Inferior parietal cortex (tissue), 1 donor: Measurements from ENCODE around the gene UGT3A1.
"Not testable (repeated sequence)": the region's sequence is repeated elsewhere in the genome, so short reads cannot be mapped to it uniquely, and the experiment has no call there.

Source experiments
- DNase-seq: peaks from one replicate; pipeline ENCODE4 v3.0.0-alpha.2; 2016; ENCODE audit errors: extremely low spot score

The UGT3A1 gene

DNA sequence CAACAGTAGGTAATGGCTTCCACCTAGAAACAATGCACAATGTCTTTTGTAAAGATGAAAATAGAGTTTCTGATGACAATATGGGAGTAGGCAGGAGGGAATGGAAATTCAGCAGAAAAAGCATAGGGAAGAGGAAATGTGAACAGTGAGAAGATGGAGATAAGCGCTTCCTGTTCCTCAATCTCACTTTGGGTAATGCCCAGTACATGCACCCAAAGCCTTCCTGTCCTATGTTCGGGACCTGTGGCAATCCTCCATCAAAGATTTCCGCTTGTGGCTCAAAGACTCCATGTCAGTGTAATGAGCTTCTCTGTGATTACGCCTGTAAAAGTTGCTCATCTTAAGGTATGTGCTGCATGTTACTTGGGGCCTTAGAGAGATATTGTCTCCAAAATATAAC, 2.7 kb downstream of the UGT3A1 start:
- no peak for DNase-seq

DNA sequence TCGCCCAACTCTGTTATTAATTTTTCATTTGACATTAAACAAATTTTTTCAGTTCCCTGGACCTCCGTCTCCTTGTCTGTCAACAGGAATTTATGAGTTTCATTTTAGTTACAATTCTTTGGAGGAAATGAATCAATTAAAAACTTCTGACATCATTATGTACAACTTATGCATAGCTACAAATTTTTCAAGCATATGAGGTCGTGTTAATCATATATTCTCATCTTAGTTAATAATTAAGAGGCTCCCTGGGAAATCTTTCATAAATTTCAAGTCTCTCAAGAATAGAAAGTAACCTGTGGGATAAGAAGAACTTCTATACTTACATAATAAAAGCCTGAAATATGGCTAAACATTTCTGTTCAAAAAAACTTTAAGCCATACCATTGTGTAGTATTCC, 3.4 kb downstream of the UGT3A1 start:
- no peak for DNase-seq

DNA sequence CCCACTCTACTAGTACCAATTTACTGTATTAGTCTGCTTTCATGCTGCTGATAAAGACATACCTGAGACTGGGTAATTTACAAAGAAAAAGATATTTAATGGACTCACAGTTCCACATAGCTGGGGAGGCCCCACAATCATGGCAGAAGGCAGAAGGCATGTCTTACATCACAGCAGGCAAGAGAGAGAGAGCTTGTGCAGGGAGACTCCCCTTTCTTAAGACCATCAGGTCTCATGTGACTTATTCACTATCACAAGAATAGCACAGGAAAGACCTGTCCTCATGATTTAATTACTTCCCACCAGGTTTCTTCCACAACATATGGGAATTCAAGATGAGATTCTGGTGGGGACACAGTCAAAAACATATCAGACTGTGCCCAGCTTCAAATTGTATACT, 11.5 kb downstream of the UGT3A1 start:
- no peak for DNase-seq

DNA sequence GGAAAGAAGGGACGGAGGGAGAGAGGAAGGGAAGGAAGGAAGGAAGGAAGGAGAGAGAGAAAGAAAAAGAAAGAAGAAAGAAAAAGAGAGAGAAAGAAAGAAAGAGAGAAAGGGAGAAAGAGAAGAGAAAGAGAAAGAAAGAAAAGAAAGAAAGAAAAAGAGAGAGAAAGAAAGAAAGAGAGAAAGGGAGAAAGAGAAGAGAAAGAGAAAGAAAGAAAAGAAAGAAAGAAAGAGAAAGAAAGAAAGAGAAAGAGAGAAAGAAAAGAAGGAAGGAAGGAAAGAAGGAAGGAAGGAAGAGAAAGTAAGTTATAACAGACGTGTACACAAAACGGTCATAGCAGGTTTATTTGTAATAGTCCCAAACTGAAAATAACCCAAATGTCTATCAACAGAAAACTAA, 14.3 kb downstream of the UGT3A1 start:
- not testable (repeated sequence) for DNase-seq

DNA sequence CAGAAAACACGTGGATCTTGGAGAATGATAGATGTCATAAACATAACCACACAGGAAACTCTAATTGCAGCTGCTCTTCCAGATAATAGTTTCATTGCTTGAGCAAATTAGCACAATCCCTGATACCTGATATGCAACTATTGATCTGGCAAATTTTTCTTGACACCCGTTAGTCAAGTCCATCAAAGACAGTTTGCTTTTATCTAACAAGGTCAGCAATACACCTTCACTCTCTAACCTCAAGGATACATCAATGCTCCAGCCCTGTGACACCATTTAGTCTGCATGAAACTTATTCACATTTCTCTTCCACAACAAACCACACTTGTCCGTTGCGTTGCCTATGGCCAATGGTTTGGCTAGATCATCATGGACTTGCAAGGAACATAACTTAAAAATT, 16.6 kb downstream of the UGT3A1 start:
- DNase-seq, result no peak

DNA sequence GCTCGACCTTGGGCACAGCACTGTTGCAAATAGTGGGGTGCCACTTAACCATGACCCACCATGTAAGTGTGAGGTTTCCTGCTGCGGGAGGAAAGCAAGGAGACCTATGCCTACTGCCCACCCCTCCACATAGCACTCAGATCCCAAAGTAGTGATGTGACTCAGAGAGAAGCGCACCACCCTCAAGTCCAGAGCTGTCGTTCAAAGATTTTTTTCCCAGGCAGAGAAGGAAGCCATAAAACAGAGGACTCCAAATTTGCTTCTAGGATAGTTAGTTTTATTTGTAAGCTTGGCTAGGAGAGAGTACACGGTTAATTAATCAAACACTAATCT, 19.3 kb downstream of the UGT3A1 start:
- DNase-seq, result no peak

DNA sequence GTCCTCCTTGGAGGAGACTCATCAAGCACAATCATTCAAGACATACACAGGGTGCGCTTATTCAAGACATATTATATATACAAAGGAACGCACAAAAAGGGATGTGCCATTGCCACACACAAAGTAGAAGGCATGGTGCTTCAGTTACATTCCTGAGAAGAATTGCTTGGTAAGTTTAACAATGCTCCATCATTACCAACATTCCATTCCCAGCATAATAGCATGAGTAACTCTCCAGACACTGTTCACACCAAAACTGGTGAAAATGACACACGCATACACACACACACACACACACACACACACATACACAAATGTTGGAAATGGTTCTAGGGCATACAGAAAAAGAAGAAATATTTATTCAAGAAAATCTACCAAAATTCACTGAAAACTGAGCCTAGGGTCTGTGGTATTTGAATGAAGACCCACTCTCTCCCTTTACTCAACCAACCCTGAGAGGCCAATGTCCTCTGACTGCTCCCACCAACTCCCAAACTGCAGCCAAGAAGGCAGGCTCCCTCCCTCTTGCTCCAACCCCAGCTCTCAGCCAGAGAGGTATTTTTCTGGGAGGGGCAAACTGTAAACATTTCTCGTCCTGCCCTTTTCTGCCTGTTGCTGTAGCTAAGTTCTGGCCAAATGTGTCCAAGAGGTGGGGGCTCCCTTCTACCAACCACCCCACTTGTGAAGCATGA, 19.9 kb downstream of the UGT3A1 start:
- no peak for DNase-seq

DNA sequence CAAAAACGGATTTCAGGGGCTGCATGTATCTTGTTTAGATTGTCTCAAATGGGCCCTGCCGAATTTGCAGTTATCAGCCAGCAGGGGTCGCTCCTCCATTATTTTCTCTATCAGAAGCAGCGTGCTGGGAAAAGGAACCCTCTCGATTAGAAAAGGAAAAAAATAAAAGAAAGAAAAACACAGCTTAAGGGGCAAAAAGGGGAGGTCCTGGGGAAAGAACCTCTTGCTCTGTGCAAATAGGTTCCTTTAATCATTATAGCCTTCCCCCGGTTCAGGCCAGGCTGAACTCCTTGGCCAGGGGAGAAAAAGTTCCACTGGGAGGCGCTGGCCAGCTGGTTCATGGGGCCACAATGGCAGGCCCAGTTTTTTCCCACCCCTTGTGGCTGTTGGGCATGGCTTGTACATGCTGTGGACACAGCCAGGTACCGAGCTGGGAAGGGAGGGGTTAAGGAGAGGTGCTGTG, 27.8 kb downstream of the UGT3A1 start:
- no peak for DNase-seq

DNA sequence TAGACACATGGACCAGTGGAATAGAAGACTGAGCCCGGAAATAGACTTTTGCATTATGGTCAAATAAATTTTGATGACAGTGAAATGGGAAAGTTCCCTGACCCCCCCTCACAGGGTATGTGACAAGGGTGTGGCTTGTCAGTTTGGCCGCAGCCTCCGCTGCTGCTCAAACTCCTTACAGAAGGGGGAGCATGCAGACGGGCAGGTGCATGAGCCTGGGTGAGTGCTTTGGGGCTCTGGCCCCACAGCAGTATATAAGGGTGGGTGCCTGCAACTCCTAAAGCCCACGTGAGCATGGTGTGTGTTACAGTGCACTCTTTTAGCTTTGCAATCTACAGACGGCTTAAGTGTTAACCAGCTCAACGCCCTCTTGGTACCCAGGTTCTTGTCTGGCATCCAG, 30.9 kb downstream of the UGT3A1 start:
- no peak for DNase-seq

DNA sequence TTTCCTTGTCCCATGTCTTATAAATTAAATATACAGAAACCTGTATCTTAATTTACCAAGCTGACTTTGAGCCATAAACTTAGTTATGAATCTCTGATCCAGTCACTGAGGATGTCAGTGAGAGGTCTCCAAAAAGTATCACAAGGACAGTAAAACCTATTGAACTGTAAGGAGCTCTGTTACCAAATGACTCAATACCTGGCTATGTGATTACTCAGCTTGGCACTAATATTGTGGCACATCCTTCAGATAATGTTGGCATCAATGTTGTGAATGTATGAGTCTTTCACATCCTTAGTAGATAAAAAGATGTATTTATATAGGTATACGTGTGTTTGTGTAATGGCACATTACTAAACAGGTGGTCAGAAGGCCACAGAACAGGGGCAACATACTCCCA, 34.8 kb downstream of the UGT3A1 start:
- no peak for DNase-seq

DNA sequence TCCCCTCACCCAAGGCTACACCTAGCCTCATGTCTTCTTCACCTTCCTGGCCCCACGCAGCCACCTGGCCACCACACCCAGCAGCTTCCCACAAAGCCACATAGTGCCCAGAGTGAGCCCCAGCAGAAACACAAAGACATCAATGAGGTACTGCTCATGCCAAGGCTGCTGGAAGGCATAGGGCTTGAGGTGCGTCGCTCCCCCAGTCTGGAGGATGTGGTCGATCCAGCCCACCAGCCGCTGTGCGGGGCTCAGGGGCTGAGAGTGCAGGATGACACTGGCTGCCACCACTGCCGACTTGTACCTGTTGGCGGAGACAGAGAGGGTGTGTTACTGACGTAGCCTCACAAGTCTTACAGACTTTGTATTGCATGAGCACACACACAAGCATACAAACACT, 37.0 kb downstream of the UGT3A1 start:
- DNase-seq, result no peak

DNA sequence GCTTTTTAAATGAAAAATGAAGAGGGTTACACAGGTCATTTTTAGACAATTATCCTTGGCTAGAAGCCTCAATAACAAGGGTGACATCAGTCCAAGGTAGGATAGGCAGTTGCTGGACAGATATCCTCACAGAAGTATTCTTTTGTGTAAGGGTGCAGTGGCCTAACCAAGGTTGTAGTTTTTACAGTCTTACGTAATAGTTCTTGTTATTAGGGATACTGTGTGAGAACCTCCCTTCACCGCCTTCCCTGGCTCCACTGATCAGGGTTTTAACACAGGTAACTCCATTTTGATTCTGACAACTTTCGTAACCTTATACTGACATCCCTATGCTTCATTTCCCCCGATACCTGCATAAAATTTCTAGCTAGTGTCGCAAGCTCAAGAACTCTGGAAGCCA, 44.1 kb downstream of the UGT3A1 start:
- DNase-seq, result no peak

DNA sequence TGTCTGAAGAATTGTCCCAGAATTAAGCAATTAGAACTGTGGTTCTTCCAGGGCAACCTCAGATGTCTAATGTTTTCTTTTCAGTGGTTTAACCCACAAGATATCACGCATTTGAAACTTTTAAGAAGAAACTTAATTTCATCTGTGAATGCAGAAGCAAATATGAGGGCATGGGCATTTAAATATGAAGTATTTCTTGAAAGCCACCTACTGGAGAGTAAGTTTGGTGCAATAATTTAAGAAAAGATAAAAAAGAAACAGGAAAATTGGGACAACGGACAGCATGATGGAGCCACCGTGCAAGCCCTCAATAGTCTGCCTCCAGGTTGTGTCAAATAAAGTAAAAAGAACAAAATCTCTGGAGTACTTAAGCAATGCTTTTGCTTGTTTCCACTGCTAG, 51.6 kb downstream of the UGT3A1 start:
- DNase-seq, result no peak

DNA sequence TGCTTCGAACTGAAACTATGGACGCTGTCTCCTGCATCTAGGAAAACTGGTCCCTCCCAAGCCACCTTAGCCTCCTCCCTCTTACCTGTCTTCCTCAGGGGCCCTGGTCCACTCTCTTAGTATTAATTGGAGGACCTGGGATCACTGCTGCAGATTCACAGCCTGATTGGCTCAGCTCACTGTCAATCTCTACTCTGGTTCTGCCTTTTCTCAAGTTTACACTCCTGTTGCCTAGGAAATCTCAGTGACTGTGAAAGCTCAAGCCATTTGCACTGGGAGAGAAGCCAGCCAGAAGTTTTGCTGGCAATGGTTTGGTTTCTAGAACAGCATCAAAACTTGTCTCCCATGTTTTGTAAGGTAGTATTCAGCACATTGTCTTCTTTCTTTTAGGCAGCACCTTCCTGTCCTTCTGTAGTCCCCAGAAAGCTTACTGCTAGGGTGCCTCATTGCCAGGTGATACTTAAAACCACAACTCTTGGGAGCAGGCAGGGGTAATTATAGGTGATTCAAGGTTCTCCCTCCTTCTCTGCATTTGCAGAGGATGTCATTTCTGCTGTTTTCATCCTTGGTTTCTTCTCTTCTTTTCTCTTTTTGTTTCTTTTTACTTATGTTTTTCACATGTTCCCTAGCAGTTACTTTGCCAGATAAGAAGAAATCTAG, 52.5 kb downstream of the UGT3A1 start, which contains the start of gene CAPSL:
Gene CAPSL, minus strand, starts transcription at position 55 of the 660 bp plus-strand sequence. CDS start 17,502 bp downstream, outside the sequence.
- DNase-seq, result peak; percentile 39

DNA sequence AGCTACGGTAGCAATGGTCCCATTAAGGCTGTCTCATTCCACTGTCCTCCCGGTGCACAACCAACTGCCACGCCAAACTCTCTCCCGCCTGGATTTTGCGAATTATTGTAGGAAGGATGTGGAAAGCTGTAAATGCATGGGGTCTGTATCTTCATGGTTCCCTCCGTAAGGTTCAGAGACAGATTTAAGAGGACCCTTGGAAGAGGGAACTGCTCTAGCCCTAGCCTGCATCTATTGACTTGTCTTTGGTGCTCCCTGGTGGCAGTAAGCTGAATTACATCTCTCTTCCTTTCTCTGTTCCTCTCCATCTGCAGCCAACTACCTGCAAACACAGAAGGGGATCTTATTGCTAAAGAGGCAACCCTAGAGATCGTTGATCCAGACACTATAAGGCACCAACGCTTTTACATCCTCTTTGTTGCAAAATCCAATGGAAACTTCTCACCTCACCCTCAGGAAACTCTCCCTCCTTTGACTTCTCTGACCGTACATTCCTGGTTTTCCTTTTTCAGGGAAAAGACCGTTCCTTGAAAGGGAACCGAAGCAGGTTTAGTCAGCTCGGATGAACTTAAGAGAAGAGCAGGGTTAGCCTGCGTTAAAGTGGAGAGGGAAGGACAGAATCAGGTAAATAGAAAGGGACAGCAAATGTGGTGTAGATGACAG, 64.7 kb downstream of the UGT3A1 start:
- peak; percentile 85 for DNase-seq

DNA sequence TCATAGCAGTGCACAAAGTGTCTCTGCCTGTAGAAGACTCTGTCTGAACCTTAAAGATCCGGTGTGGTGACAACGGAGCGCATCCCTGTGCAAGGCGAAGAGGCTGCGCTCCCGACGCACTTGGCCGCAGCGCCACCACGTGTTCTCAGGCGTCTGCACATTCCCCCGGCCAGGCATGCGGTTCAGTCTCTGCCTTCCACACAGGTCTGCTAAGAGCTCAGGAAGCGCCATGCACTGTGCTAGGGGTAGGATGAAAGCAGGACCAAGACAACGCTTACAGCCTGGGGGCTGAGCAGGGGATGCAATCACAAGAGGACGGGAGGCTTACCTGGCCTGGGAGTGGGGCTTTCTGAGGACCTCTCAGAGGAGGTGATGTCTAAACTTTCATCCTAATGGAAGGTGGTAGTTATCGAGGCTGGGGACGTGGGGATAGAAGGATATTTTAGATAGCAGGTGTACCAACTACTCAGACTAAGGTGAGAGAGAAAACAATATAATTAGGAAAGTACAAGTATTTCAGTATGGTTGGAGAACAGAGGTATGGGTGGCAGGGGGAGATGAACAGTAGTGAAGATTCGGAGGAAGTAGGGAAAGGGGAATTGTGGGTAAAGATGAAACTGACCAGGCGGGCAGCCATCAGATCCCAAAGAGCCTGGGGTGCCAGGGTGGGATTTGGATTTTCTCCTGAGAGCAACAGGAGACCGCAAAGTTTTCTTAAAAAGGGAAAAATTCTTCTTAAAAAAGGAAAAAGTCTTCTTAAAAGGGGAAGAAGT, 66.1 kb downstream of the UGT3A1 start:
- peak; percentile 73 for DNase-seq

DNA sequence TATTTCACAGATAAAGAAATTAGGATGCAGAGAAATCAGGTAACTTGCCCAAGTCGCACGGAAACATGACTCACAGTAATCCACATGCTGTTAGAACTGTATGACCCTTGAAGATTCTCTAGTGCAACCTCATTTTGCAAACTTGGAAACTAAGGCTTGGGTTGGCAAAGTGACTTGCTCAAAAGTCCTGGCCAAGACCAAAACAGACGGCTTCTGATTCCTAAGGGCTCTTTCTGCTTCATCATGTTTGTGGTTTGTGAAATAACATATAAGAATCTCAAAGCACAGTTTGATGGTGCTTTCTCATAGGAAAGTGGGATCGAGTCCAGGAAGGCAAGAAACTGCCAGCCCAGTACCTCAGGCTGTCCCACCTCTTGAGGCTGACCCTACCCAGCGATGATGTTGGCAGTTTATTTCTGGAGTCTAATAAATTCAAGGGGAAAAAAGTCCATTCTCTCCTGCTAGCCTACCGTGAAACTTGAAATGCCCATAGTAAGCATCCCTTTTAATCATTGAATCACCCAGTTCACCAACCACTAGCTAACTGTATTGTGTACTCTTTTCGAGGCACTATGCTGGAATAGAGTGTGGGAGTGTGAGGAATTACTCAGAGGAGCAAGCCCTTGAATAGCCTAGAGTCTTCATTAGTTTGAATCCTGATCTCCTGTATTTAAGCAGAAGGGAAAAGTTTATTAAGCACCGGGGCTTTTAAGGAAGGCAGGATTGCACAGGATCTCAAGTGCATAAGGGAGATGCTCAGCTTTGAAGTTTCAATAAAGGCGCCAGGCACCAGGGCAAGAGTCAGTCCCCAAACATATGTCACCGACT, 66.9 kb downstream of the UGT3A1 start:
- DNase-seq, result no peak

DNA sequence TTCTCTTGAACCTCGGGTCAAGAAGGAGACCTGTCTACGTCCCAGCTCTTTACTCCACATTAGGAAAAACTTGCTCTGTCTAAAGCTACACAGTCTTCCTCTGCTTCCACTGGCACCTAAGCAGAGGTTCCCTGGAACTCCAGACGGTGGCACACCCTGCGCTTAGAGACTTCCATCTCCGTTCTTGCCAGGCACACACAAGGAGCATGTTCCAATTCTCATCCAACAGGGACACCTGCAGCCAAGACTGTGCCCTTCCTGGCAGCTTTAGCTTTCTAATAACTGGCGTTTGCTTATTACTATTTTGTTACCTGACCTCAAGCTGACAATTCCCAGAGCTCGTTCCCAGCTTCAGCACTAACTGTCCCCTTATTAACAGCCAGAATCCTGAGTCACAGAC, 68.7 kb downstream of the UGT3A1 start:
- DNase-seq, result no peak

DNA sequence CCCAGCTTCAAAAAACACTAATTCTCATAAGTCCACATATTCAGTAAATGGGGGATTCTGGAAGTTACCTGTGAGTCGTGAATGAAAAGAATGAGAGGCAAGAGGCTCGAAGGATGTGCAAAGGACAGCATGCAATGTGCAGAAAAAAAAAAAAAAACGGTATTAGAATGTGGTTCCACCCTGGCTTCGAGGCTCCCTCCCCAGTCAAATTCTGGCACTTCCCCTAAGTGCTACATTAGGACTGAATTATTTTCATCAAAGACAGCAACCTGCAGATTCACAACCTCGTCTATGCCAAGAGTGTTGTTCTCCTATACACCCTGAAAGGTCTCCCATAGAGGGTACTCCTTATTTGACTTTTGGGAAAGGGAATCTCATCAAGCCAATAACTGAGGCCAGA, 69.3 kb downstream of the UGT3A1 start:
- no peak for DNase-seq

DNA sequence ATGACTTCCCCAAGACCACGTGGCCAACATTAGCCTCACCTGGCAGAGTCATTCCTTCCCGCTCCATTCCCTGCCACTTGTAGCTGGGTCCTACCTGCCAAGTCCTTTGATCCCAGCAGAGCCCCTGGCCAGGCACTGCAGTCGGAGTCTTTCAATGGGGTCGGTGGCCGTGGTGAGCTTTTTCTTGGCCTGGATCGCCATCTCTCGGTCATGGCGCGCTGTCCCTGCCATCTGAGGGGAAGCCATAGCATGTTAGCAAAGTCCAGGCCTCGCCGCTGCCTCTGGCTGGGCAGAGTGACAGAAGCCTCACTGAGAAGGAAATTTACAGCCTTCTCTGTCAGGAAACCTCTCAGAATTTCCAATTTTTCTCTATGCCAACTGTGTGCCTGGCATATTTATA, 70.3 kb downstream of the UGT3A1 start:
- DNase-seq, result no peak

DNA sequence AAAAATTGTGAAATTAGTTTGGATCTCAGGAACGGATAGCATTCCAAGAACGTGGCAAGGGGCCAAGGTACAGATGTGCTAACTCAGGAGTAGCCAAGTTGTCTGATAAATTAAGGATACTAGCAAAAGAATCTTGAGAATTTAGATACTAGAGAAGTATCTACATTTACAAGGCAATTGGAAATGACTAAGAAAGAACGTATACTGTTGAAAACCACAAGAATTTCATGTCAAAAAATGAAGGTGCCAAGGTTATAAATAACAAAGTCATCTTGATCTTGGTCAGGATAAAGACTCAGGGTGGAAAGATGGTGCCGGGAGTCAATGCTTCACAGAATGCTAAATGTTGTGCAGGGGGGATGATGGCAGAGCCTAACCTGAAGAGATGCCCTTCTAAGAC, 72.0 kb downstream of the UGT3A1 start:
- no peak for DNase-seq
